SIG-M5 (cell line): ENCODE results near the gene EMX1.

Source experiments
- DNase-seq: peaks from one replicate; lab custom pipeline; 2025; lab: John Stamatoyannopoulos, UW

EMX1 gene

GRCh38 chr2:72925328-72925943 is 8.1 kb downstream of the EMX1 start:
- no peak for DNase-seq

GRCh38 chr2:72926368-72926767 is 9.0 kb downstream of the EMX1 start:
- no peak for DNase-seq

DNA sequence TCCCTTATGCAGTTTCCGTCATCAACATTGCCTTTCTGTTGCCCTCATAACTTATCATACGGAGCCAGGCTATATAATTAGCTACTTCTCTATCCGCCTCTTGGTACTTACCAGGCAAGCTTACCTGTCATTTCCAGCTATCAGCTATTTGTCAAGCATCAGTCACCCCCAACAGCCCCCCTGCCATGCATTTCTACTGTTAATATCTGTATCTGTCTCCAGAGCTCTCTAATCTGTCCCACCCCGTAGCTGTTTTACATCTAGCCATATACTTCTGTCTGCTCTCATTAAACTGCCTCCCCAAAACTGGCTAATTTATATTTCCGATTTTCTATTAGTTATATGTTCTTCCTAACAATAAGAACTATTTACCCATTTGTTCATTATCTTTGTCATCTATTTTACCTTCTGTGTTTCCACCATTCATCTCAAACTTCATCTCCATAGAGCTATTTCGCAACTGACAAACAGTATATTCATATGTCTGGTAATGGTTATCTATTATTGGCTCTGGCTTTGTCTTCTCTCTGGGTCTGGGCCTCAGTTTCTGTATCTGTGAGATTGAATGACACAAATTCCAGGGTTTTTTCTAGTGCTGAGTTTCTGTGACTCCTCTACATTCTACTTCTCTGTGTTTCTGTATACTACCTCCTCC is 9.6 kb downstream of the EMX1 start:
- no peak for DNase-seq

DNA sequence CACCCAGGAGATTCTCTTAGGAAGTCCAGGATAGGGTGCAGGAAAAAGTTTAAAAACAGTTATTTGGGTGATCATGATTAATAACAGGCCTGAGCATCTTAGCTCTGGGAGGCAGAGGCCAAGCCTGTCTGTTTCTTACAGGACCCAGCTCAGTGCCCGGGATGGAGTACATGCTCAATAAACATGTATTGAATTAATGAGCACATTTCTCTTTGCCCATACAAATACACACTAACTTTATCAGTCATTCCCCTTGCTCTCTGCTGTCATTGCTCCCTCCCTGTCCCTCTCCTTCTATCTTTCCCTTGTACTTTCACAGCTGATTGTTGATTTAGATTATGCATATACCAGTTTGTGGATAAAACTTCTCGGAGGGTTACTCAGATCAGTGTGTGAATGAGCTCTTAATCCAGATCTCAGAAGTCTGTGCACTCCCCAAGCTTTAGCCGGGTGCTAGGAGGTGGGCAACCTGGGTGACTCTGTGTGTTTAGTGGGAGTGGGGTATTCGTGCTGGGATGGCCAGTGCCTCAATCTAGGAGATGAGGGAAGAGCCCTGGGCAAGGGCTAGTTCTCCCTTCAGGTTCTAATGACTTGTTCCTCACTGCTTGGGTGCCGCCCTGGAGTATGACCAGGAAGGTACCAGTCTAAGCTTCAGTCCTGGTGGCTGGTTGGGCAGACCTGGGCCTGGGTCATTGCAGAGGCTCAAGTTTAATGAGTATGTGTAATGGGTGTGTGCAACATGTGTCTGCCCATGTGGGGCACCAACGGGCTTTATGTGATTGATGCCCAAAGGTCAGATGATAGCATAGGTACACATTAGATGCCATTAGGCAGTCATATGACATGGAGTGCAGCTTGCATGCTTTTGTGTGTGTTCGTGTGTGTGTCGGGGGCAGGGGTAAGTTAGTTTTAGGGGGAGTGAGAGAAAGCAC is 10.6 kb downstream of the EMX1 start:
- no peak for DNase-seq

DNA sequence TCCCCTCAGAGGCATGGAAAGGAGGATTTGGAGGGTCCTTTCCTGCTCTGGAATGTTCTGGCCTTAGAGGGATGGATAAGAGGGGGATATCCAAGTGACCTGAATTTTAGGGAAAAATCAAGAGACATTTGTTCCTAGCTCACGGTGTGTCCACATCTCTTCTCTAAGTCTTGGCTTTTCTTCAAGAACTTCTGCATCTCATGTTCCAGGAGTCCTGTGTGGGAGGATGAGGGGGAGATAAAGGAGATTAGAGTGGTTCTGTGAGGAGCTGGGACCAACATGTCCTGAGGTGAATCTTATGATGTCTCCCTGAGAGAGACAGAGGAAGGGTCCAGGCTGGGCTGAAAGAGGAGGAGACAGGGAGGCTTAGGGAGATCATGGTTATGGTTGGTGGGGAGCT is 11.7 kb downstream of the EMX1 start:
- no peak for DNase-seq

- no peak for DNase-seq
Observed at GRCh38 chr2:72931280-72931910, 14.1 kb downstream of the EMX1 start.

- no peak for DNase-seq
Observed at GRCh38 chr2:72932045-72932740, 14.9 kb downstream of the EMX1 start.

DNA sequence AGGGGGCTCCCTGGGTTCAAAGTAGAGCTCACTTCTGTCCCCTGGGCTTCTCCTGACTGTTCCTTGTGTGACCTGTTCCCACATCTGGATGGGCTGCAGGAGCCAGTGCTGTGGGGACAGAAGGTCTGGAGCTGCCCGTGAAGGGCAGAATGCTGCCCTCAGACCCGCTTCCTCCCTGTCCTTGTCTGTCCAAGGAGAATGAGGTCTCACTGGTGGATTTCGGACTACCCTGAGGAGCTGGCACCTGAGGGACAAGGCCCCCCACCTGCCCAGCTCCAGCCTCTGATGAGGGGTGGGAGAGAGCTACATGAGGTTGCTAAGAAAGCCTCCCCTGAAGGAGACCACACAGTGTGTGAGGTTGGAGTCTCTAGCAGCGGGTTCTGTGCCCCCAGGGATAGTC is 15.5 kb downstream of the EMX1 start:
- no peak for DNase-seq

- DNase-seq = no peak
Observed at GRCh38 chr2:72933207-72933606, 15.9 kb downstream of the EMX1 start.

DNA sequence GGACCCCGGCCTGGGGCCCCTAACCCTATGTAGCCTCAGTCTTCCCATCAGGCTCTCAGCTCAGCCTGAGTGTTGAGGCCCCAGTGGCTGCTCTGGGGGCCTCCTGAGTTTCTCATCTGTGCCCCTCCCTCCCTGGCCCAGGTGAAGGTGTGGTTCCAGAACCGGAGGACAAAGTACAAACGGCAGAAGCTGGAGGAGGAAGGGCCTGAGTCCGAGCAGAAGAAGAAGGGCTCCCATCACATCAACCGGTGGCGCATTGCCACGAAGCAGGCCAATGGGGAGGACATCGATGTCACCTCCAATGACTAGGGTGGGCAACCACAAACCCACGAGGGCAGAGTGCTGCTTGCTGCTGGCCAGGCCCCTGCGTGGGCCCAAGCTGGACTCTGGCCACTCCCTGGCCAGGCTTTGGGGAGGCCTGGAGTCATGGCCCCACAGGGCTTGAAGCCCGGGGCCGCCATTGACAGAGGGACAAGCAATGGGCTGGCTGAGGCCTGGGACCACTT is 16.4 kb downstream of the EMX1 start:
- no peak for DNase-seq

DNA sequence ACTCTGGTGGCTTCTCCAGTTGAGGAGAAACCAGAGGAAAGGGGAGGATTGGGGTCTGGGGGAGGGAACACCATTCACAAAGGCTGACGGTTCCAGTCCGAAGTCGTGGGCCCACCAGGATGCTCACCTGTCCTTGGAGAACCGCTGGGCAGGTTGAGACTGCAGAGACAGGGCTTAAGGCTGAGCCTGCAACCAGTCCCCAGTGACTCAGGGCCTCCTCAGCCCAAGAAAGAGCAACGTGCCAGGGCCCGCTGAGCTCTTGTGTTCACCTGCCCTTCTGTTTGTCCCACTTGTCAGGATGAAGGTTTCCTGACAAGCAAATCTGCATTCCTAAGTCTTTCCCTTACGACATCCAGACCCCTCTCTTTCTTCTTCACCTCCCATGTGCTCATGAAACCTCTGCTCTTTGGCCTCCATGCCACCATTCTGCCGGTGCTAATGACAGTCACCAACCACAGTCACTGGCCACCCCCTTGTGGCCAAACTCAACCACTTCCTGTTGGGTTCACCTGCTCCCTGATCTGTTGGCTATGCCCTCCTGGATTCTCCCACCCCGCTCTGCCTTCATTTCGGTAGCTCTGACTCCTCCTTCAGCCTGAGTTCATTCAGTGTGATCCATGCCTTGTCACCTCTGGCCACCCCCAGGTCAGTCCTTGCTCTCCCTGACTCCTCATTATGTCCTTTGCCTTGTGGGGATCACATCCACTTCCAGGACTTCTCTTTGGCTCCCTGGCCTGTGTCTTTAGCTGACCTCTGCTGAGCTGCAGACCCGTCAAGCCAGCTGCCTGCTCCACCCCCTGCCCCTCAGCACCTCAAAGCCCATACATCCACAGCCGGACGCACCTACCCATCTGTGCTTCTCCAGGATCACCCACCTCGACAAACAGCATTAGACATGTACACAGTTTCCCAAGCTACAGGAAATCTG is 17.6 kb downstream of the EMX1 start:
- DNase-seq = no peak

GRCh38 chr2:72935611-72935957 is 18.3 kb downstream of the EMX1 start:
- no peak for DNase-seq

DNA sequence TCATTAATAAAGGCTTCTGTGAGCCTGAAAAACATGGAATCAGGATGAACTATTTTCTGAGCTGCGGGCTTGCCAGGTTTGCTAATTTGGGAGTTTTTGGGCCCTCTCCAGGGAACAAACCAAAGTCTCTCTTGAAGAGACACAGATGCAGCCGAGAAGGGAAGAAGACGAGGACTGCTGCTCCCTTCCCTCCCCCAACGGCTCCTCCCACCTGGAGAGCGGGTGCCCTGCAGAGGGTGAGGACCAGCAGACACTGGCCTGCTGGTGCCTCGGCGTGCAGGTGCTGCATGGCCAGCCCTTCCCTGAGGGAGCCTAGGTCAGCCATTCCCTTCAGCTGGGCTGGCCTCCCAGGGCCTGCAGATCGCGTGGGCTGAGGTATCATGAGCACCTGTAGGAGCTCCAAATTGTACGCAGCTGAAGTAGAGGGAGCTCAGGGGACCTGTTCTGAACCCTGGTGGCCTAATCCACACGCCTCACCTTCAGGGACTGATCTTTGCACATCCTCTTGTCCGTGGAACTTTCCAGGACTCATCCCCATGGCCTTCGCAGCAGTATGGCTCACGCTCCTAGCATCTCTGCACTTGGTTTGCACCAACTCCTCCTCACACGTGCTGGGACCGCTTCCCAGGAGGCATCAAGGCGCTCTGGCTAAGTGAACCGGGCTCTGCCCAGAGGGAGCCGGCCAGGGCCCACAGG is 19.5 kb downstream of the EMX1 start:
- DNase-seq = no peak

GRCh38 chr2:72937356-72937669 is 20.0 kb downstream of the EMX1 start:
- no peak for DNase-seq

DNA sequence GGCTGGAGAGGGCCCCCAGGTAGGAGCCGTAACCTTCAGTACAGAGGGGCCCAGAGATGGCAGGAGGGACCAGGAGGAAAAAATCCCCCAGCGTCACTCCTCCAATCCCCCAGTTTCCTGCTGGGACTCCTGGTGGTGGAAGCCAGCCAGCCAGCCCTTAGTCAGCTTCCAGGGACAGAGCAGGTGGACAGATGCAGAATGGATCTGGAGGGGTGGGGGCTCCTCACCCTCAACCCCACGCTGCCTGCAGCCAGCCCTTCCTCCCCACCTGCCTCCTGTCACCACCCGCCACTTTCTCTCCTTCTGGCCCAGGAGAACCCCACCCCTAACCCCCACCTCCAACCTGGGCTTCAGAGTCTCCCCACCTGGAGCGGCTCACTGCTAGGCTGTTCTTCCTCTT is 21.1 kb downstream of the EMX1 start:
- DNase-seq = no peak

- DNase-seq = no peak
Observed at GRCh38 chr2:72940361-72940760, 23.0 kb downstream of the EMX1 start.

DNA sequence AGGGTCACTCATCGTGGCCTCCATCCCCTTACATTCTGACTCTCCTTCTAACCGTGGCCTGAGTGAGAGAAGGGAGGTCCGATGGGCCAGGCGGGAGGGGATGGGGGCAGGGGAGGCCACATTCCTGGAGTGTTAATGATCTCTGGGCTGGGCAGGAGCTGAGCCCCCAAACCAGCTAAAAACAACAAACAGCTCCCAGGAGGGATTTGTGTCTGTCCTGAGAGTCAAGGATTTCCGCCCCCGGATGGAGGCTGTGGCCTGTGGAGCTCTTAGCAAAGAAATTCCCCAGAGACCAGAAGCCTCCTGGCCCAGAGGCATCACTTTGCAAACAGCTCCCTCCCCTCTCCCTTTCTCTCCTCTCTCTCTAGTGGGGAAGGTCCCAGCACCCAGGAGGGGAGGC is 23.5 kb downstream of the EMX1 start:
- DNase-seq = no peak

DNA sequence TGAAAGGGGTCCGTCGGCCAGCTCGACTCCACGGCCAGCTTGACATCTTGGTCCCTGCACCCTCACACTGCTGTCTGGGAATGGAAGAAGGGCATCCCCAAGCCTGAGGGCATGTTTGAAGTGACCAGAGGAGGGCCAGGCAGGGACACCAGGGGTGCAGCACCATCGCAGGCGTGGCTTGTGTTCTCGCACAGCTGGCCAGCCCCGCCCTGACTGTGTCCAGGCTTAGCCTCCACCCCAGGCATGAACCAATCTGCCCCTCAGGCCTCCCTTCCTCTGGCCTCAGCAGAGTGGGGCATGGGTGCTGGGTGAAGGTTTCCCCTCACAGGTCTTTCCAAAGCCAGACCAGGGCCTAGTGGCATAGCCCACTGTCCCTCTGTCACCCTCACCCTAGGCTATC is 25.0 kb downstream of the EMX1 start:
- DNase-seq = no peak

DNA sequence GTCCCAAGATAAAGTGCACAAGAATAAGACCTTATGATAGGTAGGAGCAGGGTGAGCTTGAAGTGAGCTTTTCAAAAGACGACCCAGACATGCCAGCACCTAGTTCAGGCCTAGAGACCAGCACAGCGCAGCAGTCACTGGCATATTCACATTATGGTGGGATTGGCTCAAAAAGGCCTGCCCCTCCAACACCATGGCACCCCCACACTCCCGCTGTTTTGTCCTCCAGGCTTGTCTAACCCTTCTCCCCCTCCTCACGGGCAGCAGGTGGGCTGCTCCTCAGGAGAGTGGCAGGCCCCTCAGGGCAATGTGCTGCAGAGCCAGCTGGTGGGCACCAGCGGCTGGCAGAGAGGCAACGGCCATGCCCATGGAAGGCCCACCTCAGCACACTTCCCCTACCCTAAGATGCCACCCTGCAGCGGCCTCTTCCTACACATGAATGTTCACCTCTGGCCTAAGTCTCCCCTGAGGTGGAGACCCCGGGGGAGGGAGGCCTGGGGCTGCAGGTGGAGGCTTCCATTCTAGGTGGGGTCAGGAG is 25.6 kb downstream of the EMX1 start:
- DNase-seq = no peak
